CD14-positive monocyte (primary cell): Measurements from ENCODE around the gene ZFP36. TPM values are rescaled to one million over a fixed set of nuclear protein-coding genes. Genes with fewer than 3 reads are reported as not detected.
A peak's percentile ranks its signal among the peaks of the same experiment; 100 is the strongest.

Experiments used
- DNase-seq, 3 donors: peaks; one replicate each; pipeline ENCODE4 v3.0.0-alpha.2; 2011 to 2022
- H2AFZ ChIP-seq: 2 replicates; pipeline ENCODE4 v1.6.0; 2012; ENCODE audit warnings: mild to moderate bottlenecking, low read depth, low read length, inconsistent platforms; ENCODE audit not compliant: insufficient read depth, poor library complexity, severe bottlenecking
- H3K27ac ChIP-seq, 2 donors: 1 replicate in 1 of 2; 2 replicates in 1 of 2; pipeline ENCODE4 v1.5.1; 2012 to 2013; ENCODE audit warnings: low read length in 2 of 2, control low read depth in 1 of 2, inconsistent platforms in 1 of 2, low read depth in 1 of 2, mild to moderate bottlenecking in 1 of 2
- H3K27me3 ChIP-seq, 2 donors: one replicate each; pipeline versions ENCODE4 v1.6.0 to v1.6.1; 2011 to 2013; ENCODE audit warnings: low read length in 2 of 2; ENCODE audit not compliant: control insufficient read depth in 2 of 2, insufficient read depth in 2 of 2
- H3K36me3 ChIP-seq, 2 donors: replicated peaks in 1 of 2; 1 replicate in 1 of 2; 2 replicates in 1 of 2; pipeline versions ENCODE4 v1.5.1 to v1.6.1; 2012 to 2013; ENCODE audit warnings: low read length in 2 of 2, control low read depth in 1 of 2, inconsistent platforms in 1 of 2, mild to moderate bottlenecking in 1 of 2; ENCODE audit not compliant: insufficient read depth in 2 of 2, control insufficient read depth in 1 of 2
- H3K4me1 ChIP-seq, 2 donors: 1 replicate in 1 of 2; 2 replicates in 1 of 2; pipeline versions ENCODE4 v1.5.1 to v1.6.1; 2012 to 2013; ENCODE audit warnings: low read length in 2 of 2, control low read depth in 1 of 2, inconsistent platforms in 1 of 2, mild to moderate bottlenecking in 1 of 2, moderate library complexity in 1 of 2; ENCODE audit not compliant: insufficient read depth in 2 of 2, control insufficient read depth in 1 of 2
- H3K4me2 ChIP-seq: replicated peaks from 2 replicates; pipeline ENCODE3; 2012; ENCODE audit warnings: low read length, moderate library complexity, mild to moderate bottlenecking; ENCODE audit not compliant: poor library complexity, severe bottlenecking; ENCODE audit errors: extremely low read depth
- H3K4me3 ChIP-seq, 3 experiments: fragments of 200-600 bp in 1 of 3; sonication (generic) in 1 of 3; replicated peaks in 1 of 3; 1 replicate in 2 of 3; 2 replicates in 1 of 3; pipeline ENCODE4 v1.5.1; 2011 to 2013; ENCODE audit warnings: low read length in 3 of 3, mild to moderate bottlenecking in 3 of 3, control low read depth in 2 of 3, low read depth in 2 of 3, inconsistent platforms in 1 of 3, moderate library complexity in 1 of 3
- H3K79me2 ChIP-seq: 2 replicates; pipeline ENCODE4 v1.6.0; 2012; ENCODE audit warnings: mild to moderate bottlenecking, control low read depth, inconsistent platforms, low read length, moderate library complexity; ENCODE audit not compliant: insufficient read depth
- H3K9ac ChIP-seq: 2 replicates; pipeline ENCODE4 v1.6.0; 2017; ENCODE audit warnings: low read length, mild to moderate bottlenecking; ENCODE audit not compliant: insufficient read depth, poor library complexity, severe bottlenecking
- H3K9me3 ChIP-seq, 2 donors: replicated peaks in 1 of 2; 1 replicate in 1 of 2; 2 replicates in 1 of 2; pipeline versions ENCODE4 v1.5.1 to v1.6.1; 2012 to 2013; ENCODE audit warnings: low read length in 2 of 2, control low read depth in 1 of 2; ENCODE audit not compliant: control insufficient read depth in 1 of 2, insufficient read depth in 1 of 2
- H4K20me1 ChIP-seq: 2 replicates; pipeline ENCODE4 v1.6.0; 2012; ENCODE audit warnings: mild to moderate bottlenecking, low read length, control low read depth, moderate library complexity; ENCODE audit not compliant: insufficient read depth
- H3K27ac Mint-ChIP-seq, 7 donors: one replicate each; pipeline ENCODE4 v1.8.0; 2020; ENCODE audit warnings: mild to moderate bottlenecking in 7 of 7, mixed read lengths in 7 of 7, moderate library complexity in 6 of 7, inconsistent platforms in 2 of 7
- H3K27me3 Mint-ChIP-seq, 3 donors: one replicate each; pipeline ENCODE4 v1.8.0; 2021 to 2022; ENCODE audit warnings: low read depth in 3 of 3, mild to moderate bottlenecking in 3 of 3, mixed read lengths in 3 of 3, moderate library complexity in 3 of 3, inconsistent platforms in 1 of 3
- H3K36me3 Mint-ChIP-seq, 2 donors: one replicate each; pipeline ENCODE4 v1.8.0; 2020; ENCODE audit warnings: mixed read lengths in 2 of 2, inconsistent platforms in 1 of 2, mild to moderate bottlenecking in 1 of 2
- H3K4me1 Mint-ChIP-seq: one replicate; pipeline ENCODE4 v1.8.0; 2020; ENCODE audit warnings: mild to moderate bottlenecking, mixed read lengths
- H3K4me3 Mint-ChIP-seq, 2 donors: one replicate each; pipeline ENCODE4 v1.8.0; 2020; ENCODE audit warnings: mild to moderate bottlenecking in 2 of 2, mixed read lengths in 2 of 2, moderate library complexity in 1 of 2
- H3K9me3 Mint-ChIP-seq, 7 donors: one replicate each; pipeline ENCODE4 v1.8.0; 2020 to 2022; ENCODE audit warnings: mixed read lengths in 7 of 7, mild to moderate bottlenecking in 6 of 7, moderate library complexity in 6 of 7, inconsistent platforms in 2 of 7
- WGBS: methylation state at CpG from one replicate; pipeline ENCODE4 v1.1.5; 2013; ENCODE audit warnings: missing lambda C conversion rate; ENCODE audit not compliant: insufficient coverage; 5-methylcytosine and 5-hydroxymethylcytosine counted together
- intact Hi-C, 2 donors: fragments of 100-400 bp; cut with micrococcal nuclease; formaldehyde crosslinking; loops; one replicate each; pipeline versions ENCODE4 v1.15.0 to v1.15.1; 2023
- polyA plus RNA-seq, 3 donors: library from polyadenylated mRNA; depleted of rRNA in 1 of 3; unstranded in 2 of 3; stranded (reverse) in 1 of 3; fragments of 300-500 nt in 2 of 3; fragments of >200 nt in 1 of 3; fragmentation: Illumina TruSeq in 2 of 3; gene quantifications; 1 replicate in 2 of 3; 2 replicates in 1 of 3; pipeline ENCODE4 v1.2.3, GENCODE V29; 2012 to 2021
- TF ChIP-seq, protein P1 (sequence below): fragments of 200-600 bp; IDR thresholded peaks from one replicate; pipeline ENCODE4 v1.8.0; 2022; ENCODE audit warnings: antibody characterized with exemption, mild to moderate bottlenecking

The ZFP36 gene
- polyA plus RNA-seq, 3 donors = 473 to 2,084 (median 632) TPM

DNA sequence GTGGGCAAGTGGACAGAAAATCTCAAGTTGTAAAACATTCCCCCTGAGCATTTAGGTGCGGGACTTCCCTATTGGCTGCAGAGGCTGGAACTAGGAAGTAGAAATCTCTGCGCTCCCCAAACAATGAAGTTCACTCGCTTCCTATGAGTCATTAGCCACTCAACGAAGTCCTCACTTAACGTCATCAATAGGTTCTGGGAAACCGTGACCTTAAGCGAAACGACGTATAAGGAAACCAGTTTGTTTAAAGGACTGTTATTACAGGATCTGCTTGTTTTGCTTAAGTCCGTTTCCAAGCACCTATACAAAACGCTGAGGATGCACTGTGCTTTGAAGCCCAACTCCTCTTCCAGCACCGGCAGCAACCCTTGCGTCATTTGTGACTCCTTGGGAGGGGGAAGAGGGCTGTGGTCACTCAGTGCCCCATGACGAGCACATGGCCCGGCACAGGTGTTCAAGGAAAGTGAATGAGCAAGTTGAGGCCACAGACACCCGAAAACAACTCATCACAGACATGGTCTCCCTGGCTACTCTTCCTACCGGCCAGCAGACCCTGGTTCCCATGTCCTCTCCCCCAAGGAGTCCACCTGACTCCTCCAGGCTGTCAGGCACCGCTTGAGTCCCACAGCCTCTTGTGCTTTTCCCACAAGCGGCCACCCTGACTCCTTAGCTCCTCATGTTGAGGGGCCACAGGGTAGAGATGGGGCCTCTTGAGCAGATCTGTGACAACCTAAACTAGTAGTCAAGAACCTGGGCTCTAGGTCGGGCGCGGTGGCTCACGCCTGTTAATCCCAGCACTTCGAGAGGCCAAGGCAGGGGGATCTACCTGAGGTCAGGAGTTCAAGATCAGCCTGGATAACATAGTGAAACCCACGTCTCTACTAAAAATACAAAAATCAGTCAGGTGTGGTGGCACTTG, 24.3 kb downstream of the ZFP36 start:
- H3K9ac ChIP-seq = peak overlapping the region; percentile 76
- H2AFZ ChIP-seq = no peak overlapping the region
- peaks cover 31 to 39% of the 10 kb centered on the region in 2 donors for H3K4me1 ChIP-seq
- 79% methylated on average over 4 of the region's 25 CpGs for WGBS
- H3K9me3 Mint-ChIP-seq = peaks cover 0 to 3% (median 0%) of the 10 kb centered on the region in 7 donors
- peak overlapping the region; percentile 92 to 99 for H3K27ac ChIP-seq
- peak overlapping the region; percentile 65 for H3K4me2 ChIP-seq
- peaks cover 32% of the 10 kb centered on the region for H3K4me1 Mint-ChIP-seq
- H3K36me3 Mint-ChIP-seq = peaks cover 28 to 30% of the 10 kb centered on the region in 2 donors
- peaks cover 2 to 6% (median 4%) of the 10 kb centered on the region in 3 donors for H3K27me3 Mint-ChIP-seq
- peaks cover 24 to 30% of the 10 kb centered on the region in 2 donors for H3K36me3 ChIP-seq
- H4K20me1 ChIP-seq = peaks cover 19% of the 10 kb centered on the region
- H3K9me3 ChIP-seq = no peaks in the 10 kb centered on the region
- H3K4me3 Mint-ChIP-seq = peak overlapping the region; percentile 39 to 60
- peaks cover 32% of the 10 kb centered on the region for H3K79me2 ChIP-seq
- intact Hi-C loops = loop anchor here in 1 of 2 donors (2.0 kb wide), 2 partner anchors 18 to 34 kb away; partner anchors contain the start of gene PLEKHG2
- peak overlapping the region in 2 of 3 experiments; percentile 10 to 57 for H3K4me3 ChIP-seq
- TF ChIP-seq, protein P1, sequence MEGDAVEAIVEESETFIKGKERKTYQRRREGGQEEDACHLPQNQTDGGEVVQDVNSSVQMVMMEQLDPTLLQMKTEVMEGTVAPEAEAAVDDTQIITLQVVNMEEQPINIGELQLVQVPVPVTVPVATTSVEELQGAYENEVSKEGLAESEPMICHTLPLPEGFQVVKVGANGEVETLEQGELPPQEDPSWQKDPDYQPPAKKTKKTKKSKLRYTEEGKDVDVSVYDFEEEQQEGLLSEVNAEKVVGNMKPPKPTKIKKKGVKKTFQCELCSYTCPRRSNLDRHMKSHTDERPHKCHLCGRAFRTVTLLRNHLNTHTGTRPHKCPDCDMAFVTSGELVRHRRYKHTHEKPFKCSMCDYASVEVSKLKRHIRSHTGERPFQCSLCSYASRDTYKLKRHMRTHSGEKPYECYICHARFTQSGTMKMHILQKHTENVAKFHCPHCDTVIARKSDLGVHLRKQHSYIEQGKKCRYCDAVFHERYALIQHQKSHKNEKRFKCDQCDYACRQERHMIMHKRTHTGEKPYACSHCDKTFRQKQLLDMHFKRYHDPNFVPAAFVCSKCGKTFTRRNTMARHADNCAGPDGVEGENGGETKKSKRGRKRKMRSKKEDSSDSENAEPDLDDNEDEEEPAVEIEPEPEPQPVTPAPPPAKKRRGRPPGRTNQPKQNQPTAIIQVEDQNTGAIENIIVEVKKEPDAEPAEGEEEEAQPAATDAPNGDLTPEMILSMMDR = no peak
- peaks cover 0 to 7% of the 10 kb centered on the region in 2 donors for H3K27me3 ChIP-seq
- H3K27ac Mint-ChIP-seq = peak overlapping the region; percentile 97 to 99 (median 98)
- peak; percentile 95 to 99 (median 98) for DNase-seq

DNA sequence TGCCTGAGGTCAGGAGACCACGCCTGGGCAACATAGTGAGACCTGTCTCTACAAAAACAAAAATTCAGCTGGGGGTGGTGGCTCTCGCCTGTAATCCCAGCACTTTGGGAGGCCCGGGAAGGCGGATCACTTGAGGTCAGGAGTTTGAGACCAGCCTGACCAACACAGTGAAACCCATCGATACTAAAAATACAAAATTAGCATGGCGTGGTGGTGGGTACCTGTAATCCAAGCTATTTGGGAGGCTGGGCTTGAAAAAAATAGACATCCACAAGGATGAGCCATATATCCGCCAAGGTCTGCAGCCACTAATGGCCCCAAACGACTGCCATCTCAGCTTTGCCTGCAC, 26.0 kb downstream of the ZFP36 start:
- no peak overlapping the region for H3K4me3 Mint-ChIP-seq
- H3K27me3 Mint-ChIP-seq = peaks cover 8 to 13% (median 12%) of the 10 kb centered on the region in 3 donors
- Histone ChIP-seq H2AFZ (no peak overlapping the region), H3K79me2 (peaks cover 32% of the 10 kb centered on the region), H3K9ac (no peak overlapping the region), H3K9me3 (no peaks in the 10 kb centered on the region), H3K27ac (peak overlapping the region; percentile 7 to 89), H4K20me1 (peaks cover 19% of the 10 kb centered on the region), H3K4me3 (no peak overlapping the region), H3K4me2 (no peak overlapping the region), H3K36me3 (peaks cover 24 to 30% of the 10 kb centered on the region in 2 donors), H3K4me1 (peaks cover 39 to 47% of the 10 kb centered on the region in 2 donors), H3K27me3 (peaks cover 0 to 8% of the 10 kb centered on the region in 2 donors)
- H3K36me3 Mint-ChIP-seq = peaks cover 28 to 30% of the 10 kb centered on the region in 2 donors
- H3K27ac Mint-ChIP-seq = peak overlapping the region; percentile 79 to 99 (median 98)
- intact Hi-C loops = no loop called here
- 100% methylated on average over 4 of the region's 8 CpGs for WGBS
- TF ChIP-seq, protein P1 = no peak
- peaks cover 0 to 3% (median 0%) of the 10 kb centered on the region in 7 donors for H3K9me3 Mint-ChIP-seq
- DNase-seq = no peak
- H3K4me1 Mint-ChIP-seq = peaks cover 41% of the 10 kb centered on the region
